AG04449 (cell line): Measurements from ENCODE around the gene FAM209A.
"Not testable (repeated sequence)": the region's sequence is repeated elsewhere in the genome, so short reads cannot be mapped to it uniquely, and the experiment has no call there.

Experiments used
- CTCF ChIA-PET: fragments of 350-600 bp; formaldehyde crosslinking; extraction: SDS; loops from one replicate; lab custom pipeline; 2021; ENCODE audit warnings: antibody characterized with exemption; lab: Yijun Ruan, JAX
- POLR2A ChIA-PET: fragments of 400-600, 350-600 bp; formaldehyde crosslinking; extraction: SDS; loops from one replicate; lab custom pipeline; 2020; ENCODE audit warnings: antibody characterized with exemption, inconsistent platforms; lab: Yijun Ruan, JAX
- DNase-seq: peaks from one replicate; pipeline ENCODE4 v3.0.0-alpha.2; 2010; ENCODE audit warnings: low read depth, low spot score
- H3K4me3 ChIP-seq: 2 replicates; pipeline ENCODE4 v1.5.1; 2011; ENCODE audit warnings: low read depth, mild to moderate bottlenecking, control low read depth, low read length
- CTCF ChIP-seq: IDR thresholded peaks from one replicate; pipeline ENCODE4 v1.5.1; 2011; ENCODE audit warnings: mild to moderate bottlenecking, moderate library complexity, low read length, control low read depth, inconsistent platforms; ENCODE audit not compliant: insufficient read depth; ENCODE audit errors: missing control alignments

FAM209A gene

GRCh38 chr20:56527521-56527920, 3.0 kb downstream of the FAM209A start:
- DNase-seq = no peak
- TF ChIP-seq CTCF = no peak
- no peak overlapping the region for H3K4me3 ChIP-seq
- CTCF ChIA-PET = no interaction called here
- POLR2A ChIA-PET = no interaction called here

- POLR2A ChIA-PET = not testable (repeated sequence)
Observed at GRCh38 chr20:56532946-56533345, 8.4 kb downstream of the FAM209A start, which contains the start of gene FAM209B. TSS of gene FAM209B (plus strand) at chr20:56533246. CDS start at chr20:56533342, 96 bp downstream.

GRCh38 chr20:56537997-56538396, 13.5 kb downstream of the FAM209A start:
- ChIA-PET POLR2A (no interaction called here), CTCF (interaction anchor here (4.8 kb wide), 1 partner anchor 12 kb away, joined by 30 read pairs; no protein-coding TSS in a partner anchor)
- DNase-seq = no peak
- TF ChIP-seq CTCF = no peak
- no peak overlapping the region for H3K4me3 ChIP-seq

More at GRCh38 chr20:56532946-56533345, 8.4 kb downstream of the FAM209A start, which contains the start of gene FAM209B:
- DNase-seq, CTCF ChIA-PET, H3K4me3 ChIP-seq: not testable (repeated sequence)

- ChIA-PET POLR2A (no interaction called here), CTCF (interaction anchor here (0.8 to 4.8 kb wide), 2 partner anchors 9 to 13 kb away, joined by 3 to 30 read pairs; no protein-coding TSS in a partner anchor)
- TF ChIP-seq CTCF = no peak
- no peak overlapping the region for H3K4me3 ChIP-seq
- no peak for DNase-seq
Observed at GRCh38 chr20:56540415-56540814, 15.9 kb downstream of the FAM209A start.

GRCh38 chr20:56542489-56543030, 18.0 kb downstream of the FAM209A start:
- no peak for TF ChIP-seq CTCF
- no peak for DNase-seq
- CTCF ChIA-PET = interaction anchor here (1.0 kb wide), 1 partner anchor 8 kb away, joined by 3 read pairs; no protein-coding TSS in a partner anchor
- POLR2A ChIA-PET = no interaction called here
- no peak overlapping the region for H3K4me3 ChIP-seq

- no peak for TF ChIP-seq CTCF
- no peak overlapping the region for H3K4me3 ChIP-seq
- DNase-seq = no peak
- CTCF ChIA-PET = interaction anchor here (0.7 to 4.7 kb wide), 35 partner anchors 9 to 798 kb away, joined by 3 to 78 read pairs (median 6); partner anchors contain the start of gene FAM210B
- POLR2A ChIA-PET = no interaction called here
Observed at GRCh38 chr20:56551571-56551970, 27.0 kb downstream of the FAM209A start.
